HL-60 (cell line): ENCODE data around the gene GUCA2A.

Source experiments
- DNase-seq, 2 experiments: peaks; one replicate each; pipeline ENCODE4 v3.0.0-alpha.2; 2010 to 2020; ENCODE audit warnings: low read depth in 1 of 2, low spot score in 1 of 2
- H3K27ac ChIP-seq: fragments of 250-450 bp; sonication (Bioruptor Pico); replicated peaks from 2 replicates; pipeline ENCODE4 v1.5.1; 2020; ENCODE audit warnings: mild to moderate bottlenecking, moderate library complexity
- H3K27me3 ChIP-seq: fragments of 250-450 bp; sonication (Bioruptor Pico); 2 replicates; pipeline ENCODE4 v1.5.1; 2021; ENCODE audit warnings: mild to moderate bottlenecking, moderate library complexity; ENCODE audit not compliant: insufficient read depth, poor library complexity, severe bottlenecking
- H3K4me3 ChIP-seq: replicated peaks from 2 replicates; pipeline ENCODE4 v1.5.1; 2011; ENCODE audit warnings: mild to moderate bottlenecking, control low read depth, low read length; ENCODE audit not compliant: insufficient read depth
- CTCF ChIP-seq: IDR thresholded peaks from one replicate; pipeline ENCODE4 v1.5.1; 2011; ENCODE audit warnings: low read length, control low read depth, inconsistent platforms; ENCODE audit not compliant: insufficient read depth
- GABPA ChIP-seq: IDR thresholded peaks from 2 replicates; pipeline ENCODE4 v1.6.1; 2012; ENCODE audit warnings: low read depth
- POLR2AphosphoS5 ChIP-seq: IDR thresholded peaks from 2 replicates; pipeline ENCODE4 v1.6.1; 2012; ENCODE audit warnings: low read depth
- REST ChIP-seq: IDR thresholded peaks from 2 replicates; pipeline ENCODE4 v1.6.1; 2012; ENCODE audit warnings: low read depth; ENCODE audit not compliant: insufficient replicate concordance
- SPI1 ChIP-seq: IDR thresholded peaks from 2 replicates; pipeline ENCODE4 v1.6.1; 2012; ENCODE audit warnings: low read depth, mild to moderate bottlenecking, borderline replicate concordance

GUCA2A gene

GRCh38 chr1:42181687-42182086, 17.1 kb upstream of the GUCA2A start:
- no peak for DNase-seq
- no peak overlapping the region for H3K27ac ChIP-seq
- H3K27me3 ChIP-seq = no peaks in the 10 kb centered on the region
- H3K4me3 ChIP-seq = no peak overlapping the region
- TF ChIP-seq REST = no peak
- no peak for TF ChIP-seq GABPA
- no peak for TF ChIP-seq SPI1
- no peak for TF ChIP-seq POLR2AphosphoS5
- no peak for TF ChIP-seq CTCF

- no peak for DNase-seq
- H3K27me3 ChIP-seq = no peaks in the 10 kb centered on the region
- H3K27ac ChIP-seq = no peak overlapping the region
- no peak overlapping the region for H3K4me3 ChIP-seq
- TF ChIP-seq REST = no peak
- TF ChIP-seq CTCF = no peak
- no peak for TF ChIP-seq GABPA
- no peak for TF ChIP-seq POLR2AphosphoS5
- TF ChIP-seq SPI1 = no peak
These were observed 15.4 kb upstream of the GUCA2A start for GRCh38 chr1:42179900-42180329.

GRCh38 chr1:42179275-42179674, 14.7 kb upstream of the GUCA2A start:
- no peak for DNase-seq
- no peaks in the 10 kb centered on the region for H3K27me3 ChIP-seq
- H3K27ac ChIP-seq = no peak overlapping the region
- TF ChIP-seq GABPA = no peak
- no peak for TF ChIP-seq REST
- no peak overlapping the region for H3K4me3 ChIP-seq

- DNase-seq = no peak
- TF ChIP-seq REST (no peak), SPI1 (no peak), POLR2AphosphoS5 (no peak), GABPA (no peak), CTCF (no peak)
- H3K27me3 ChIP-seq = no peaks in the 10 kb centered on the region
- H3K27ac ChIP-seq = no peak overlapping the region
- H3K4me3 ChIP-seq = no peak overlapping the region
These were observed 13.7 kb upstream of the GUCA2A start for GRCh38 chr1:42178249-42178648.
